ENCODE data around the gene ZNF594.
"Not testable (repeated sequence)": the region's sequence is repeated elsewhere in the genome, so short reads cannot be mapped to it uniquely, and the experiment has no call there.

Gene ZNF594

DNA sequence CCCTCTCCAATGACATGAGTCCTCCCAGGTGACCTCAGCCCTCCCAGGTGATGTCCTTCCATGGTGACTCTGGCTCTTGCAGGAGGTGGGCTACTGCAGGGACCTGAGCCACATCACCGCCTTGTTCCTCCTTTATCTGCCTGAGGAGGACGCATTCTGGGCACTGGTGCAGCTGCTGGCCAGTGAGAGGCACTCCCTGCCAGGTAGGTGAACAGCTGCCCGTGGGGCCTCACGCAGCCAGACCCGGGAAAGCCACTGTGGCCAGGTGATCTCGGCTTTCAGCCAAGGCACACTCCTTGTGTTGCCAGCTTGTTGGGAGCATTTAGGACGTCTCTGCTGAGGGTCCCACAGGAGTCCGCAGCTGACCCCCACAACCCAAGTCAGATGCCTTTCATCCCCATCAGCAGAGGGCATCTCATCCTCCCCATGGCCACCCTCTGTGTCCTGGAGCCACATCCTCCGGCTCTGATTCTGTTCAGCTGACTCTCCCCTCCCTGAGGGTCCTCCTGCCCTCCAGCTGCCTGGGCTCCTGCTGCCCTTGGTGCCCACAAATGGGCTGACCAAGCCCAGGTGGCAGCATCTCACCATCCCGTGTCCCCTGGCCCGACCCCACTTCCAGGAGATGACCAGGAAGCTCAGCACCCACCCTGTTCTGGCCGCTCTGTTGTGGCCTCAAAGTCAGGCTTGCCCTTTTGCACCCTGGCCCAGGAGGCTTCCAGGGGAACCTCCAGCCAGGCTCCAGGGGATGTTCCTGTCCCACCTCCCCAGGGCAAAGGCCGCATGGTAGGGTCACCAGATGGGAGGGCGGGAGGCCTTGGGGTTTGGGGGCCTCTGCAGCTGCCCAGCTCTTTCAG is 55.7 kb downstream of the ZNF594 start:
- H3K9me2 ChIP-seq (ENCODE audit: low read depth, low read length): no peaks in the 10 kb centered on the region
- H3K79me2 ChIP-seq (ENCODE audit: insufficient read depth, low read length): no peaks in the 10 kb centered on the region
- no peak overlapping the region for H3K4me2 ChIP-seq (ENCODE audit: low read length)
- no peak overlapping the region for H3K9ac ChIP-seq (ENCODE audit: low read length)
- no peaks in the 10 kb centered on the region for H3K9me3 ChIP-seq (ENCODE audit: low read length)
- no peak for TF ChIP-seq EZH2 (IDR thresholded peaks at IDR 0.05; ENCODE audit: borderline replicate concordance, low read length)
- TF ChIP-seq, protein P1, sequence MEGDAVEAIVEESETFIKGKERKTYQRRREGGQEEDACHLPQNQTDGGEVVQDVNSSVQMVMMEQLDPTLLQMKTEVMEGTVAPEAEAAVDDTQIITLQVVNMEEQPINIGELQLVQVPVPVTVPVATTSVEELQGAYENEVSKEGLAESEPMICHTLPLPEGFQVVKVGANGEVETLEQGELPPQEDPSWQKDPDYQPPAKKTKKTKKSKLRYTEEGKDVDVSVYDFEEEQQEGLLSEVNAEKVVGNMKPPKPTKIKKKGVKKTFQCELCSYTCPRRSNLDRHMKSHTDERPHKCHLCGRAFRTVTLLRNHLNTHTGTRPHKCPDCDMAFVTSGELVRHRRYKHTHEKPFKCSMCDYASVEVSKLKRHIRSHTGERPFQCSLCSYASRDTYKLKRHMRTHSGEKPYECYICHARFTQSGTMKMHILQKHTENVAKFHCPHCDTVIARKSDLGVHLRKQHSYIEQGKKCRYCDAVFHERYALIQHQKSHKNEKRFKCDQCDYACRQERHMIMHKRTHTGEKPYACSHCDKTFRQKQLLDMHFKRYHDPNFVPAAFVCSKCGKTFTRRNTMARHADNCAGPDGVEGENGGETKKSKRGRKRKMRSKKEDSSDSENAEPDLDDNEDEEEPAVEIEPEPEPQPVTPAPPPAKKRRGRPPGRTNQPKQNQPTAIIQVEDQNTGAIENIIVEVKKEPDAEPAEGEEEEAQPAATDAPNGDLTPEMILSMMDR (IDR thresholded peaks at IDR 0.05; ENCODE audit: low read length): no peak
- H3K27ac ChIP-seq (ENCODE audit: low read depth, low read length, poor library complexity, severe bottlenecking): no peak overlapping the region
- H3K27me3 ChIP-seq (ENCODE audit: insufficient read depth, low read length): 0 out of 2 replicates have a peak, but pooled peaks cover 3% of the 10 kb centered on the region
- H3F3A ChIP-seq (ENCODE audit: insufficient read depth, low read length): no peaks in the 10 kb centered on the region
- no peaks in the 10 kb centered on the region for H3K4me1 ChIP-seq (ENCODE audit: insufficient read depth, low read length, severe bottlenecking)
- H4K20me1 ChIP-seq (ENCODE audit: insufficient read depth, low read length): no peaks in the 10 kb centered on the region
- no peaks in the 10 kb centered on the region for H3K36me3 ChIP-seq (ENCODE audit: insufficient read depth, low read length)
- no peak overlapping the region for H2AFZ ChIP-seq (ENCODE audit: low read length)
- H3K4me3 ChIP-seq (ENCODE audit: low read depth, low read length, poor library complexity, severe bottlenecking): no peak overlapping the region

GRCh38 chr17:5135131-5135712 is 56.4 kb downstream of the ZNF594 start:
- H3K4me3 ChIP-seq (ENCODE audit: low read depth, low read length, poor library complexity, severe bottlenecking); H3K9ac ChIP-seq (ENCODE audit: low read length); H3K9me3 ChIP-seq (ENCODE audit: low read length); H2AFZ ChIP-seq (ENCODE audit: low read length); H3K27me3 ChIP-seq (ENCODE audit: insufficient read depth, low read length); H3K4me1 ChIP-seq (ENCODE audit: insufficient read depth, low read length, severe bottlenecking); H4K20me1 ChIP-seq (ENCODE audit: insufficient read depth, low read length); H3K79me2 ChIP-seq (ENCODE audit: insufficient read depth, low read length); H3F3A ChIP-seq (ENCODE audit: insufficient read depth, low read length); H3K4me2 ChIP-seq (ENCODE audit: low read length); H3K36me3 ChIP-seq (ENCODE audit: insufficient read depth, low read length); H3K27ac ChIP-seq (ENCODE audit: low read depth, low read length, poor library complexity, severe bottlenecking); H3K9me2 ChIP-seq (ENCODE audit: low read depth, low read length): not testable (repeated sequence)

GRCh38 chr17:5134571-5134970 is 57.1 kb downstream of the ZNF594 start:
- not testable (repeated sequence) for H2AFZ ChIP-seq (ENCODE audit: low read length); H3K27ac ChIP-seq (ENCODE audit: low read depth, low read length, poor library complexity, severe bottlenecking); H3K27me3 ChIP-seq (ENCODE audit: insufficient read depth, low read length); H4K20me1 ChIP-seq (ENCODE audit: insufficient read depth, low read length); H3K4me2 ChIP-seq (ENCODE audit: low read length); H3K4me3 ChIP-seq (ENCODE audit: low read depth, low read length, poor library complexity, severe bottlenecking); H3F3A ChIP-seq (ENCODE audit: insufficient read depth, low read length); H3K9me2 ChIP-seq (ENCODE audit: low read depth, low read length); H3K9ac ChIP-seq (ENCODE audit: low read length); H3K79me2 ChIP-seq (ENCODE audit: insufficient read depth, low read length); H3K9me3 ChIP-seq (ENCODE audit: low read length); H3K4me1 ChIP-seq (ENCODE audit: insufficient read depth, low read length, severe bottlenecking); H3K36me3 ChIP-seq (ENCODE audit: insufficient read depth, low read length)

GRCh38 chr17:5133961-5134360 is 57.7 kb downstream of the ZNF594 start:
- H4K20me1 ChIP-seq (ENCODE audit: insufficient read depth, low read length): not testable (repeated sequence)

More at GRCh38 chr17:5133961-5134360, 57.7 kb downstream of the ZNF594 start:
- not testable (repeated sequence) for H3K27ac ChIP-seq (ENCODE audit: low read depth, low read length, poor library complexity, severe bottlenecking); H3K4me1 ChIP-seq (ENCODE audit: insufficient read depth, low read length, severe bottlenecking); H3K9me2 ChIP-seq (ENCODE audit: low read depth, low read length); H3F3A ChIP-seq (ENCODE audit: insufficient read depth, low read length); H3K9me3 ChIP-seq (ENCODE audit: low read length); H3K9ac ChIP-seq (ENCODE audit: low read length); H3K4me2 ChIP-seq (ENCODE audit: low read length); H3K4me3 ChIP-seq (ENCODE audit: low read depth, low read length, poor library complexity, severe bottlenecking); H3K27me3 ChIP-seq (ENCODE audit: insufficient read depth, low read length); H3K36me3 ChIP-seq (ENCODE audit: insufficient read depth, low read length); H3K79me2 ChIP-seq (ENCODE audit: insufficient read depth, low read length); H2AFZ ChIP-seq (ENCODE audit: low read length)
